ENCODE measurements around the gene MOB2. TPM values are rescaled to one million over a fixed set of nuclear protein-coding genes. Genes with fewer than 3 reads are reported as not detected.

Gene MOB2
- total and polyA plus RNA-seq, 2 of the 13 experiments (the other 11 are each of a cell fraction or from before 2014, with no cell fraction given), result 21.8 to 27.7 TPM

DNA sequence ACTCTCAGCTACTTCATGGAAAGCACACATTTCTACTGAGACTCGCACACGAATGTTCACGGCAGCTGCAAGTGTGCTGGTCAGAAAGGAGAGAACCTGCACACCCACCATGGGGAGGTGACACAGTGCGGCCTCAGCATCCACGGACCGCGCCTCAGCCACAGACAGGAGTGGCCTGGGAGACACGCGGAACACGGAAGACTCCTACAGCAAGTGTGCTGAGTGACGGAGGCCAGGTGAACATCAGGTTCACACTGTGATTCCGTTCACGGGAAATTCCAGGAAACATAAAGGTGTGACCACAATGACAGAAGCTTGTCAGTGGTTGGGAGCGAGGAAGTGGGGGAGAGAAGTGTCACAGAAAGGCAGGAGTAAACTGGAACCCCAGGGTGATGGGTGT, 13.3 kb upstream of the MOB2 start:
- ATAC-seq (no peak), FAIRE-seq (no peak), DNase-seq (ENCODE audit: low spot score) (no peak)
- TF ChIP-seq ERF (CRISPR knock-in tag; IDR thresholded peaks at IDR 0.05) (no peak), ZNF570 (CRISPR knock-in tag; IDR thresholded peaks at IDR 0.05; ENCODE audit: borderline replicate concordance) (no peak), ZNF124 (CRISPR knock-in tag; IDR thresholded peaks at IDR 0.05) (no peak), KAT8 (CRISPR knock-in tag; IDR thresholded peaks at IDR 0.05) (no peak), MTA3 (CRISPR knock-in tag; IDR thresholded peaks at IDR 0.05) (no peak), SP5 (CRISPR knock-in tag; IDR thresholded peaks at IDR 0.05; ENCODE audit: borderline replicate concordance, low read depth) (no peak), MYC (CRISPR knock-in tag; IDR thresholded peaks at IDR 0.05; ENCODE audit: borderline replicate concordance) (no peak), IKZF4 (CRISPR knock-in tag; IDR thresholded peaks at IDR 0.05; ENCODE audit: borderline replicate concordance, low read depth, not compliant biosample characterization) (no peak), HNRNPH1 (optimal IDR thresholded peaks at IDR 0.05; ENCODE audit: low read depth, low read length) (no peak), MAFG (CRISPR knock-in tag; IDR thresholded peaks at IDR 0.05) (no peak), ZFP36L1 (CRISPR knock-in tag; IDR thresholded peaks at IDR 0.05) (no peak), FOXO1 (CRISPR knock-in tag; IDR thresholded peaks at IDR 0.05) (no peak), HNF4G (IDR thresholded peaks at IDR 0.05; ENCODE audit: borderline replicate concordance, low read depth, low read length) (no peak), HNF4G (CRISPR knock-in tag; IDR thresholded peaks at IDR 0.05; ENCODE audit: borderline replicate concordance, low read depth) (no peak), TCF7L2 (IDR thresholded peaks at IDR 0.05; ENCODE audit: low read depth, low read length) (no peak), ZC3H13 (CRISPR knock-in tag; IDR thresholded peaks at IDR 0.05) (no peak), ZNF782 (CRISPR knock-in tag; IDR thresholded peaks at IDR 0.05; ENCODE audit: borderline replicate concordance) (no peak)
- TF ChIP-seq, protein P1, sequence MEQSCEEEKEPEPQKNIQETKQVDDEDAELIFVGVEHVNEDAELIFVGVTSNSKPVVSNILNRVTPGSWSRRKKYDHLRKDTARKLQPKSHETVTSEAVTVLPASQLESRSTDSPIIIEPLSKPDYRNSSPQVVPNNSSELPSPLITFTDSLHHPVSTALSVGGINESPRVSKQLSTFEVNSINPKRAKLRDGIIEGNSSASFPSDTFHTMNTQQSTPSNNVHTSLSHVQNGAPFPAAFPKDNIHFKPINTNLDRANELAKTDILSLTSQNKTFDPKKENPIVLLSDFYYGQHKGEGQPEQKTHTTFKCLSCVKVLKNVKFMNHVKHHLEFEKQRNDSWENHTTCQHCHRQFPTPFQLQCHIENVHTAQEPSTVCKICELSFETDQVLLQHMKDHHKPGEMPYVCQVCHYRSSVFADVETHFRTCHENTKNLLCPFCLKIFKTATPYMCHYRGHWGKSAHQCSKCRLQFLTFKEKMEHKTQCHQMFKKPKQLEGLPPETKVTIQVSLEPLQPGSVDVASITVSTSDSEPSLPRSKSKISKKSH (CRISPR knock-in tag; IDR thresholded peaks at IDR 0.05; ENCODE audit: borderline replicate concordance), result no peak
- TF ChIP-seq, protein P2, sequence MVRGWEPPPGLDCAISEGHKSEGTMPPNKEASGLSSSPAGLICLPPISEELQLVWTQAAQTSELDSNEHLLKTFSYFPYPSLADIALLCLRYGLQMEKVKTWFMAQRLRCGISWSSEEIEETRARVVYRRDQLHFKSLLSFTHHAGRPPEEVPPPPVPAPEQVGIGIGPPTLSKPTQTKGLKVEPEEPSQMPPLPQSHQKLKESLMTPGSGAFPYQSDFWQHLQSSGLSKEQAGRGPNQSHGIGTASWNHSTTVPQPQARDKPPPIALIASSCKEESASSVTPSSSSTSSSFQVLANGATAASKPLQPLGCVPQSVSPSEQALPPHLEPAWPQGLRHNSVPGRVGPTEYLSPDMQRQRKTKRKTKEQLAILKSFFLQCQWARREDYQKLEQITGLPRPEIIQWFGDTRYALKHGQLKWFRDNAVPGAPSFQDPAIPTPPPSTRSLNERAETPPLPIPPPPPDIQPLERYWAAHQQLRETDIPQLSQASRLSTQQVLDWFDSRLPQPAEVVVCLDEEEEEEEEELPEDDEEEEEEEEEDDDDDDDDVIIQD (CRISPR knock-in tag; IDR thresholded peaks at IDR 0.05; ENCODE audit: low read depth), result no peak
- TF ChIP-seq, protein P3, sequence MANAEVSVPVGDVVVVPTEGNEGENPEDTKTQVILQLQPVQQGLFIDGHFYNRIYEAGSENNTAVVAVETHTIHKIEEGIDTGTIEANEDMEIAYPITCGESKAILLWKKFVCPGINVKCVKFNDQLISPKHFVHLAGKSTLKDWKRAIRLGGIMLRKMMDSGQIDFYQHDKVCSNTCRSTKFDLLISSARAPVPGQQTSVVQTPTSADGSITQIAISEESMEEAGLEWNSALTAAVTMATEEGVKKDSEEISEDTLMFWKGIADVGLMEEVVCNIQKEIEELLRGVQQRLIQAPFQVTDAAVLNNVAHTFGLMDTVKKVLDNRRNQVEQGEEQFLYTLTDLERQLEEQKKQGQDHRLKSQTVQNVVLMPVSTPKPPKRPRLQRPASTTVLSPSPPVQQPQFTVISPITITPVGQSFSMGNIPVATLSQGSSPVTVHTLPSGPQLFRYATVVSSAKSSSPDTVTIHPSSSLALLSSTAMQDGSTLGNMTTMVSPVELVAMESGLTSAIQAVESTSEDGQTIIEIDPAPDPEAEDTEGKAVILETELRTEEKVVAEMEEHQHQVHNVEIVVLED (CRISPR knock-in tag; IDR thresholded peaks at IDR 0.05; ENCODE audit: borderline replicate concordance), result no peak
- TF ChIP-seq, protein P4, sequence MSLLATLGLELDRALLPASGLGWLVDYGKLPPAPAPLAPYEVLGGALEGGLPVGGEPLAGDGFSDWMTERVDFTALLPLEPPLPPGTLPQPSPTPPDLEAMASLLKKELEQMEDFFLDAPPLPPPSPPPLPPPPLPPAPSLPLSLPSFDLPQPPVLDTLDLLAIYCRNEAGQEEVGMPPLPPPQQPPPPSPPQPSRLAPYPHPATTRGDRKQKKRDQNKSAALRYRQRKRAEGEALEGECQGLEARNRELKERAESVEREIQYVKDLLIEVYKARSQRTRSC (CRISPR knock-in tag; IDR thresholded peaks at IDR 0.05; ENCODE audit: low read depth), result no peak
- Histone ChIP-seq H3K79me2 (ENCODE audit: insufficient read depth, low read length) (peaks cover 4% of the 10 kb centered on the region), H3K36me3 (replicated peaks in 1 of 2; ENCODE audit: control insufficient read depth in 1 of 2, insufficient read depth in 2 of 2, low read length in 2 of 2) (no peaks in the 10 kb centered on the region; a peak in 1 of 5 replicates), H3K27me3 (ENCODE audit: control insufficient read depth in 1 of 2, insufficient read depth in 2 of 2, low read length in 2 of 2) (no peaks in the 10 kb centered on the region), H2AFZ (ENCODE audit: low read length) (no peak overlapping the region), H4K20me1 (ENCODE audit: insufficient read depth, low read length) (peaks cover 10% of the 10 kb centered on the region; the same call in 1 of the 2 replicates), H3K9ac (ENCODE audit: insufficient read depth, low read depth, low read length) (no peak overlapping the region), H3K27ac (ENCODE audit: extremely low read length, insufficient read depth, low read length) (no peak overlapping the region), H3K4me1 (ENCODE audit: insufficient read depth, low read length) (no peaks in the 10 kb centered on the region), H3K4me3 (replicated peaks in 1 of 3; ENCODE audit: insufficient read depth in 1 of 3, low read depth in 2 of 3, low read length in 3 of 3) (no peak overlapping the region), H3K4me2 (ENCODE audit: low read depth, low read length) (no peak overlapping the region), H3K9me3 (ENCODE audit: low read length) (no peaks in the 10 kb centered on the region)
- ChIA-PET POLR2A (no interaction called here), CTCF (ENCODE audit: low intra/inter-chr PET ratio, low total read pairs) (no interaction called here)
- WGBS (ENCODE audit: low lambda C conversion rate), result 96% methylated on average over 14 of the region's 14 CpGs
- intact Hi-C loops (cut with micrococcal nuclease; ENCODE audit: unreplicated experiment), result no loop called here
- no TSS peak for BruUV-seq (replicated peaks)
- in situ Hi-C loops (cut with HindIII; ENCODE audit: extremely low pct_ligation_motif_present, low pct_unique_long_range_greater_than_20kb), result no loop called here
